GM18505 (cell line): ENCODE results near the gene TXLNG.

Experiments
- ATAC-seq: cut with Tn5 transposase; IDR thresholded peaks from one replicate; pipeline ENCODE4 v1.9.1; 2021; ENCODE audit not compliant: unreplicated experiment
- POLR2A ChIP-seq: IDR thresholded peaks from 4 replicates; pipeline ENCODE4 v1.6.1; 2011; ENCODE audit warnings: borderline replicate concordance; ENCODE audit not compliant: insufficient read depth, insufficient read length; ENCODE audit errors: extremely low read depth

The TXLNG gene

DNA sequence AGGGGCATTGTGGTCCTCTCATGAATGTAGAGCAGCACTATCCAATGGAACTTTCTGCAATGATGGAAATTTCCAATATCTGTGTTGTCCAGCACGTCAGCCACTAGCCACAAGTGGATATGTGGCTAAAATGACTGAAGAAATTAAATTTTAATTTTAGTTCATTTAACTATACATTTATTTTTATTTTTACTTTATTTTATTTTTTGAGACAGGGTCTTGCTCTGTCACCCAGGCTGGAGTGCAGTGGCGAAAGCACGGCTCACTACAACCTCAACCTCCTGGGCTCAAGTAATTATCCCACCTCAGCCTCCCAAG is 97.2 kb downstream of the TXLNG start:
- no peak for TF ChIP-seq POLR2A
- ATAC-seq, result no peak

DNA sequence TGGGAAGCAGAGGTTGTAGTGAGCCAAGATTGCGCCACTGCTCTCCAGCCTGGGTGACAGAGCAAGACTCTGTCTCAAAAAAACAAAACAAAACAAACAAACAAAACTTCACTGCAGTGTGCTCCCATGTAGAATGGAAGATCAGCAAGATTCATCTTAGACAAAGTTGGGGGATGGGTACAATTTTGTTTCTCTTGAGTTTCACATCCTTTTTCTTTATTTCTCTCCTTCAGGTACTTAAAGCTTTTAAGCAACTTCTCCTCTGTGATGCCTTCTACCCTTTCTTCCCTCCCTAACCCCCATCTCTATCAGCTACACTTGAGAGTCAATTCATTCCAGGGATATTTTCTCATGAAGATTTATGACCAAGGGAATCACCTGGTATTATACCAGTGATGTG is 99.4 kb downstream of the TXLNG start:
- ATAC-seq, result no peak

DNA sequence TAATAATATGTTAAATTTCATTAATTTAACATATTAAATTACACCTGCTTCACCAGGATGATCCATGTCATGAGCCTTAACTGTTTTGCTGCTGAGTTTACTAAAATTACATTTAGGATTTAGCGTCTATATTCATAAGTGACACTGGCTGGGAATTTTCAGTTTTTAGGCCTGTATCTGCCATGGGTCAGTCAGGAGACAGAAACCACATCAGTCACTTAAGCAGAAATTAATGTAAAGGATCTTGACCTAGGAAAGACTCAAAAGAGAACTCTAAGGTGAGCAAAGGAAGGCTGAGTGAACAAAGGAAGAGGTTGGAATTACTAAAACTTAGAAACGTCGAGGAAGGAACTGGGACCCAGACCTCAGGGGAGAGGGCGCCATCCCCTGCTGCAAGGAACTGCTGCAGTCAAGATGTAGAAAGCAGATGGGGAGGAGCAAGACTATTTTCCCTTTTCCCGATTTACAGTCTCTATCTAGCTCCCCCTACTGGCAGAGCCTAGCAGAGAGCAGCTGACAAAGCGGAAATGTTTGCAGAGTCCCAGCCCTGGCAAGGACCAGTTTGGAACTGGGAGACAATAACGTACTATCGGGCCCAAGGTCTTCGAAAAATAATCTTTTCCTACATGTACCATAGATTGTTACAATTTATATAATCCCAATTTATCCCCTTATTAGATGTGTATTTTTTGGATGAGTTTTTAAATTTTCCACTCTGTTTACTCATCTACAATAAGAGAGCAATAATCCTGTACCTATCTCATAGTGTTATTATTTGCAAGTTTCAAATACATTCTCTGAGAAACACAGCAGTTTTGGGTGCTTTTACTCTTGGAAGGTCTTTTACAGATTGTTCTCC is 106.5 kb downstream of the TXLNG start:
- ATAC-seq, result no peak
- no peak for TF ChIP-seq POLR2A

More for the DNA sequence above, 99.4 kb downstream of the TXLNG start:
- no peak for TF ChIP-seq POLR2A
